ENCODE data around the gene JAML. TPM values are rescaled to one million over a fixed set of nuclear protein-coding genes. Genes with fewer than 3 reads are reported as not detected.

JAML gene
- total RNA-seq = 100 to 1,000 TPM; 117 to 122 TPM

DNA sequence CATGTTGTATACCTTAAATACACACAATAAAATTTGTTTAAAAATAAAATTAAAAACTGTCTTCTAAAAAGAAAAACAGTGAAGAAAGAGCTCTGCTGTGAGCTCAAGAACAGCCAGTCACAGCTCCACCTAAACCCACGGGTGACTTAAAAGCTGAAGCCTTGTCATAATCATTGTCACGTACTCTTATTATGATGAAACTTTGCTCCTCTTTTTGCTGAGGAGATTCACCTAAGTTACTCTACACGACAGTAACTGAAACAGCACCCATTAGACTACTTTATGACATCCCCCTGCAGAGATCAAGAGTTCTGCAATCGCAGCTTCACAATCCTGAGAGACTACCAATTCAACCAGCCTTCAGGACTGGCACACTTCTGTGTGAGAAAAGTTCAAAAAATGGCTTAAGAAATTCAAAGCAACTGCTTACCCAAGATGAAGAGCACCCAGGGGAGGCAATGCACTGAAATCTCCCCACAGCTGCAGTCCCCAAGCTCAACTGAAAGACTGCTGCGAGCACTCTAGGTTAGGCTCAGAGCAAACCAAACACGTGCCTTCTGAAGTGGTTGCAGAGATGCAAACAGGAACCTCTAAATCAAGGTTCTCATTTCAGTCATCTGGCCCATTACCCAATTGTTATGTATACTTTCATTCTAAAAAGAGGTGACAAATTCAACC lies at the start of gene JAML:
JAML (minus strand) TSS at position 501 of the 678 bp plus-strand sequence. CDS start 10,145 bp downstream, outside the sequence.
- H3K36me3 Mint-ChIP-seq (ENCODE audit: low read depth) = peaks cover 78% of the 10 kb centered on the region
- peaks cover 5% of the 10 kb centered on the region for H3K9me3 Mint-ChIP-seq
- peaks cover 73% of the 10 kb centered on the region for H3K4me1 Mint-ChIP-seq
- ChIA-PET CTCF (interaction anchor here (0.9 to 3.9 kb wide), 11 partner anchors 11 to 118 kb away, joined by 3 to 18 read pairs (median 4); partner anchors contain the start of genes CD3D and MPZL3), POLR2A (interaction anchor here (0.8 to 1.4 kb wide), 6 partner anchors 8 to 81 kb away, joined by 3 to 9 read pairs (median 6); partner anchors contain the start of gene MPZL3)
- H3K4me3 Mint-ChIP-seq = peak within 1 kb of the TSS; percentile 85
- DNase-seq = peak; percentile 88
- no peaks in the 10 kb centered on the region for H3K27me3 Mint-ChIP-seq
- no peak within 1 kb of the TSS for H3K27ac Mint-ChIP-seq

- POLR2A ChIA-PET = interaction anchor here (0.5 to 0.6 kb wide), 2 partner anchors 37 to 410 kb away, joined by 3 to 8 read pairs; no protein-coding TSS in a partner anchor
- CTCF ChIA-PET = interaction anchor here (0.6 to 1.8 kb wide), 2 partner anchors 13 to 65 kb away, joined by 3 to 4 read pairs; no protein-coding TSS in a partner anchor
Measured at GRCh38 chr11:118274186-118274585, 49.4 kb upstream of the JAML start.

DNA sequence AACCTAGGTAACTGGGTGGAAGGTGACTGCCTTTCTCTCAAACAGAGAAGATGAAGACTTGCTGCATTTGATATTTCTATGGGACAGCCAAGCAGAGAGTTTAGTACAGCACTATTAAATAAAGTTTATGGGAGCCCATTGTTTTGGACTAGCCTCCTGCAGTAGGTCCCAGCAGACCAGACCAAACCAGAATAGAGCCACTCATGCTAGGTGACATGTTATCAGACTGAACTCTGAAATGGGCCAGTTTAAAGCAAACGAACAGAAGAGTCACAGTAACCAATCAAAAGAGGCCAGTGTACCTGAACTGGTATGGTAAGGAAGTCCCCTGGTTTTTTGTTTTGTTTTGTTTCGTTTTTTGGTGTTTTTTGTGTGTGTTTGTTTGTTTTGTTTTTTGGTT lies 47.2 kb upstream of the JAML start:
- Mint-ChIP-seq H3K4me1 (peaks cover 22% of the 10 kb centered on the region), H3K27me3 (peaks cover 2% of the 10 kb centered on the region), H3K4me3 (no peak overlapping the region), H3K36me3 (ENCODE audit: low read depth) (no peaks in the 10 kb centered on the region), H3K27ac (no peak overlapping the region), H3K9me3 (no peaks in the 10 kb centered on the region)
- POLR2A ChIA-PET = no interaction called here
- no peak for DNase-seq
- CTCF ChIA-PET = no interaction called here

More at GRCh38 chr11:118274186-118274585, 49.4 kb upstream of the JAML start:
- Mint-ChIP-seq H3K27ac (no peak overlapping the region), H3K36me3 (ENCODE audit: low read depth) (no peaks in the 10 kb centered on the region), H3K4me3 (no peak overlapping the region), H3K9me3 (no peaks in the 10 kb centered on the region), H3K4me1 (peaks cover 29% of the 10 kb centered on the region), H3K27me3 (peaks cover 2% of the 10 kb centered on the region)
- no peak for DNase-seq

DNA sequence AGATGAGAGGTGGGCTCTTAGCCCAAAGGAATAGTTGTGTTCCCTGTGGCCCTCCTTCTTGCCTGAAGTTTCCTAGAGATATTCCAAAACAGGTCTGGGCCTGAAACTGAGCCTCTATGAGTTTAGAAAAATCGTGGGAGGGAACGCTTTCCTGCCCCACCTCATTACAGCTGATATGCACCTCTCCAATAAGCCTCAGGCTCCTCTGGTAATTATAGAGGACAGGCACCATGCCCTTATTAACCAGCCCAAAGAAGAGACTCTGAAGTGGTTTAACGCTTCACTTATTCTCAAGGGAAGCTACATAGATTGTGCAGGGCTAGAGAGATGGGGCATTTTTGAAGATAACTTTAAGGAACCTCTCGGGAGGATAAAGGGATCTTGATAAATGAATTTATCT lies 42.7 kb upstream of the JAML start:
- Mint-ChIP-seq H3K4me1 (peaks cover 28% of the 10 kb centered on the region), H3K27ac (no peak overlapping the region), H3K27me3 (peaks cover 10% of the 10 kb centered on the region), H3K9me3 (no peaks in the 10 kb centered on the region), H3K4me3 (no peak overlapping the region), H3K36me3 (ENCODE audit: low read depth) (peaks cover under 1% of the 10 kb centered on the region)
- no peak for DNase-seq
- ChIA-PET CTCF (interaction anchor here (0.9 to 1.4 kb wide), 6 partner anchors 8 to 69 kb away, joined by 3 to 6 read pairs (median 4); partner anchors contain the start of gene MPZL3), POLR2A (no interaction called here)

DNA sequence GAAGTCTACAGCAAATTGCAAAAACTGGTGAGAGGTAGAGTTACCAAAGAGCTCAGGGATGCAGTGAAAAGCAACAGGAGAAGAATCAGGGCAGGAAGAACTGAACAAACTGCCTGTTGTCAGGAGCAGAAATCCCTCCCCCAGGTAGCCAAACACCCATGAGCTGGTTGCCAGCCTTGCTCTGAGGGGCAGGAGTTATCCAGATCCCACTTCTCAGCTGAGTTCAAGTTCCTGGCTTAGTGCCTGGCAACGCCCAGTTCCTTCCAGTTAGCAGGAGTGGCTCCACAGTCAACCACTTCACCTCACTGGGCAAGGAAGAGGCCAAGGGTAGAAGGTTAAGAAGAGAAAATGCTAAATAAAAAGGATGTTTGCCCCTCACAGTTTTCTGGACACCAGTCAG lies 41.1 kb upstream of the JAML start:
- no peak for DNase-seq
- POLR2A ChIA-PET = no interaction called here
- Mint-ChIP-seq H3K4me1 (peaks cover 43% of the 10 kb centered on the region), H3K4me3 (no peak overlapping the region), H3K27ac (no peak overlapping the region), H3K36me3 (ENCODE audit: low read depth) (peaks cover 7% of the 10 kb centered on the region), H3K9me3 (no peaks in the 10 kb centered on the region), H3K27me3 (peaks cover 10% of the 10 kb centered on the region)
- CTCF ChIA-PET = interaction anchor here (0.6 to 1.9 kb wide), 7 partner anchors 9 to 223 kb away, joined by 3 to 8 read pairs (median 4); no protein-coding TSS in a partner anchor

DNA sequence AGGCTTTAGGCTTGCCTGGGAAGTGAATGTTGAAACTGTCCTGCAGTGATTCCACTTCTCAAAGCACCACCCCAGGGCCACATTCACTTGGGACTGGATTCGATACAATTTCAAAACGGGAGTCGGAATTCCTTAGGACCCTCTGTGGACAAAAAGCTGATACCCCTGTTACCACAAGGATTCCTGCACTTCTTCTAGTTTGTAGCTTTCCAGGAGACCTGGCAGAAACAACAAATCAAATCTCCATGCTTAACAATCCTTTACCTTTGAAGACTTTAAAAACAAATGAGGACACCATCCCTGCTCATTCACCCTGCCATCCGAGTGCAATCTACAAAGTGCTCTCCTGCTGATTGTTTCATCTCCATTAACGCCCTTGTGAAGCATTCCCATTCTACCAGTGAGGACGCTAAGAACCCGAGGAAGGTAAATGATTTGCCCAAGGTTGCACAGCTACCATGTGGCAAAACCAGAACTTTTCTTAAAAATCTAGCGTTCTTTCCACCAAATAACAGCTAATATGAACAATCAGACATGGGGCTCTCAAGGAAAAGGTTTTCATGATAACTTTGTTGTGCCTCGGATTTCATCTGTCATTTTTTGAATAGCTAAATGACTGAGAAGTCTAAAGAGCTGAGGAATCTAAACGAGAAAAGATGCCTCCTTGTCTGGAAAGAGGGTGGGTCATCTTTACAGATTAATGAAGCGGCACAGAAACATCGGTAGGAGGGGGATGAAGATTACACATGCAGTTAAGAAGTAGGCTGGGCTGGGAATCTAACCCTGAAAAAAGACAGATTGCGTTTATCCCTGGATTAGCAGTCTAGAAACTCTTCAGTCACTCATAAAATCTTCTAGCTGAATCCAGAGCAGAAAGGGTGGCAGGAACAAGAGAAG lies 40.0 kb upstream of the JAML start:
- Mint-ChIP-seq H3K4me3 (peak overlapping the region; percentile 74), H3K36me3 (ENCODE audit: low read depth) (peaks cover 11% of the 10 kb centered on the region), H3K27me3 (peaks cover 10% of the 10 kb centered on the region), H3K27ac (no peak overlapping the region), H3K4me1 (peaks cover 54% of the 10 kb centered on the region), H3K9me3 (no peaks in the 10 kb centered on the region)
- CTCF ChIA-PET = interaction anchor here (0.5 to 1.9 kb wide), 8 partner anchors 11 to 93 kb away, joined by 3 to 8 read pairs (median 4); no protein-coding TSS in a partner anchor
- no peak for DNase-seq
- POLR2A ChIA-PET = no interaction called here

DNA sequence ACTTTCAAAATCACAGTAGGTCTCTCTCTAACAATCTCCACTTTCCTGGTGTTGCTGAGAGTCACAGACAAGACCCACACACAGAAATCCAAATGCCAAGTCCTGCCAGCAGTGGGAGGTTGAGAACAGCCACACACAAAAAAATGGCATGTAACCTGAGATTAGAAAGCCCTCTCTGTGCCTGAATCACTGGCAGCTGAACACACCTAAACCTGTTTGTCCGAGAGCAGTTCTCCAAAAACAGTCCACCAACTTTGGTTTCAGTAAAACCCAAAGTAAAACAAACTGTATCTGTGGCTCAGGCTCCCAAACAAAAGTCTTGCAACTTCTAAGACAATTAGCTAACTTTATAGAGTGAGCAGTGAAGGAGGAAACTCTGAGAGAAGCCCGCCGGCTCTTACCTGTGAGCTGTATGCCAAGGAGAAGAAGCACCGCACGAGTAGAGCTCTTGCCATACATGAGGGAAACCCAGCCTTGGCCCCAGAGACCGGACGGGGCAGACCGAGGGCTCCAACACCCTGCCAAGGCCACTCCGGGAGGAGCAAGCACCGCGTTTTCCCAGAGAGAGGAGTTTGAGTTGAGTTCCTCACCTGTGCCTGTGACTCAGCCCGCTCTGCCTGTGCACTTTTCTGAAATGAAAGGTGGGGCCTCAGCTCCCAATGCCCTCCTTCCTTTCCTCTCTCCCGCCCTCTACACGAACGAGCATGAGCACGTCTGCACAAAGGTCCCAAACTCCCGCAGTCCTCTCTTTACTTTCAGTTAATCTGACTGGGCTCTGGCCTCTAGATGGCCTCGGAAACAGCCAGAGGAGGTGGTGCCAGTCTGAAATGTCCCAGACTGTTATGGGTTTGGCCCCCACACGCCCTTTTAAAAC lies 39.1 kb upstream of the JAML start, which contains the start of gene MPZL2:
MPZL2 (minus strand) TSS at position 603 of the 874 bp plus-strand sequence; CDS start at position 459, 144 bp downstream.
- peaks cover 10% of the 10 kb centered on the region for H3K27me3 Mint-ChIP-seq
- peaks cover 19% of the 10 kb centered on the region for H3K36me3 Mint-ChIP-seq (ENCODE audit: low read depth)
- POLR2A ChIA-PET = no interaction called here
- peak within 1 kb of the TSS; percentile 77 for H3K27ac Mint-ChIP-seq
- H3K4me1 Mint-ChIP-seq = peaks cover 55% of the 10 kb centered on the region
- no peaks in the 10 kb centered on the region for H3K9me3 Mint-ChIP-seq
- peak; percentile 37 for DNase-seq
- CTCF ChIA-PET = interaction anchor here (0.9 to 1.4 kb wide), 6 partner anchors 11 to 61 kb away, joined by 3 to 4 read pairs (median 3); no protein-coding TSS in a partner anchor
- H3K4me3 Mint-ChIP-seq = peak within 1 kb of the TSS; percentile 74

DNA sequence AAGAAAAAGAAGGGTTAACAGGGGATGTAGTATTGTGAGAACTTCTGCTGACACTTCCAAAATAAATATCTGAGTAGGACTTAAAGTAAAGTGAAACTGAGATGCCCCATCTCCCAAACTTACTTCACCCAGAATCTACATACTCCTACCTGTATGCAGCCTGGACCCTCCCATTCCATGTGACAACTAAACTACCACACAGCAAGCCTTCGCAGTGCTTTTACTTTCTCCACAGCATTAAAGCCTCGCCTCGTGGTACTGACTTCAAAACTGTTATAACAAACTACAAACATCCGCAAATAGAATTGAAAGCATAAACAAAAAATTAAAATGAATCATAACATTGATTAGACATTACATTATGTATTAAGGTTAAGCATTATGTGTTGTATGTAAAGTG lies 38.3 kb upstream of the JAML start:
- CTCF ChIA-PET = interaction anchor here (1.2 to 1.4 kb wide), 3 partner anchors 12 to 65 kb away, joined by 3 to 4 read pairs (median 4); no protein-coding TSS in a partner anchor
- peaks cover 61% of the 10 kb centered on the region for H3K4me1 Mint-ChIP-seq
- H3K4me3 Mint-ChIP-seq = peak overlapping the region; percentile 74
- peaks cover 27% of the 10 kb centered on the region for H3K36me3 Mint-ChIP-seq (ENCODE audit: low read depth)
- POLR2A ChIA-PET = no interaction called here
- peaks cover 6% of the 10 kb centered on the region for H3K9me3 Mint-ChIP-seq
- DNase-seq = no peak
- H3K27ac Mint-ChIP-seq = peak overlapping the region; percentile 77
- H3K27me3 Mint-ChIP-seq = peaks cover 10% of the 10 kb centered on the region

- Mint-ChIP-seq H3K9me3 (peaks cover 7% of the 10 kb centered on the region), H3K27ac (no peak overlapping the region), H3K36me3 (ENCODE audit: low read depth) (peaks cover 34% of the 10 kb centered on the region), H3K27me3 (peaks cover 10% of the 10 kb centered on the region), H3K4me3 (no peak overlapping the region), H3K4me1 (peaks cover 58% of the 10 kb centered on the region)
- DNase-seq = no peak
- ChIA-PET POLR2A (no interaction called here), CTCF (interaction anchor here (1.0 to 1.6 kb wide), 5 partner anchors 8 to 87 kb away, joined by 3 to 5 read pairs (median 3); partner anchors contain the start of gene MPZL3)
Measured at GRCh38 chr11:118260353-118260752, 35.5 kb upstream of the JAML start.

DNA sequence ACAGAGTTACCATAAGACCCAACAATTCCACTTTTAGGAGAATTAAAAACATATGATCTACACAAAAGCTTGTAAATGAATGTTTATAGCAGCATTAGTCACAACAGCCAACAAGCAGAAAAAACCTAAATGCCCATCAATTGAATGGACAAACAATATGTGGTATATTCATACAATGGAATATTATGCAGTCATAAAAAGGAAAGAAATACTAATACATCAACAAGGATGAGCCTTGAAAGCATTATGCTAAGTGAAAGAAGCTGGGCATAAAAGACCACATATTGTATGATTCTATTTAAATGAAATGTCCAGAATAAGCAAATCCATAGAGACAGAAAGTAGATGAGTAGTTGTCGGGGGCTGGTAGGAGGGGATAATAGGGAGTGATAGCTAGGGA lies 34.3 kb upstream of the JAML start:
- no peak for DNase-seq
- no peaks in the 10 kb centered on the region for H3K27me3 Mint-ChIP-seq
- H3K4me1 Mint-ChIP-seq = peaks cover 55% of the 10 kb centered on the region
- CTCF ChIA-PET = interaction anchor here (0.7 to 1.4 kb wide), 7 partner anchors 8 to 309 kb away, joined by 3 to 4 read pairs (median 3); no protein-coding TSS in a partner anchor
- H3K4me3 Mint-ChIP-seq = no peak overlapping the region
- peaks cover 7% of the 10 kb centered on the region for H3K9me3 Mint-ChIP-seq
- H3K36me3 Mint-ChIP-seq (ENCODE audit: low read depth) = peaks cover 34% of the 10 kb centered on the region
- POLR2A ChIA-PET = no interaction called here
- no peak overlapping the region for H3K27ac Mint-ChIP-seq

GRCh38 chr11:118258410-118258809 lies 33.6 kb upstream of the JAML start:
- Mint-ChIP-seq H3K27ac (no peak overlapping the region), H3K36me3 (ENCODE audit: low read depth) (peaks cover 34% of the 10 kb centered on the region), H3K4me3 (no peak overlapping the region), H3K9me3 (peaks cover 7% of the 10 kb centered on the region), H3K4me1 (peaks cover 48% of the 10 kb centered on the region), H3K27me3 (no peaks in the 10 kb centered on the region)
- ChIA-PET CTCF (interaction anchor here (0.7 to 1.4 kb wide), 6 partner anchors 12 to 310 kb away, joined by 3 to 4 read pairs (median 3); no protein-coding TSS in a partner anchor), POLR2A (no interaction called here)
- no peak for DNase-seq

Measured in activated CD4-positive, alpha-beta T cell treated with anti-CD3 and anti-CD28 coated beads, Interleukin-2, amount 10 ng/mL, durations not matched to agents 7 days and 5 days (primary cell).